EH (cell line): ENCODE measurements around the gene CTRL.

Experiments used
- DNase-seq: peaks from one replicate; pipeline ENCODE4 v3.0.0-alpha.2; 2015; ENCODE audit warnings: low read depth

Gene CTRL

DNA sequence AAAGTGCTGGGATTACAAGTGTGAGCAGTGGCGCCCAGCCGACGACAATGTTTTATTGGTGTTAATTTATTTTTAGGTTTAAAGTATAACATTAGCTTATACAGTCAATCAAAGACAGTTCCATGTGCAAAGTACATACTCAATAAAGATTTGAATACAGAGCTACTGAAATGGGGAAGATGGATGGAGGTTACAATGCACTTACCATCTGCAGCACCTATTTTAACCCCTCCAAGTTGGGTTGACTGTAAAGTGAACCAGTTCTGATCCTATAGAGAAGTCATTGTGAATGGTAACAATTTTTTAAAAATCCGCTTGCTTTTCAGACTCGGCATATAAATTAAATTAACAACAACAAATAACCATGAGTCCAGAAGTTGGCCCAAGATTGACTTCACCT is 39.3 kb downstream of the CTRL start:
- DNase-seq = no peak

DNA sequence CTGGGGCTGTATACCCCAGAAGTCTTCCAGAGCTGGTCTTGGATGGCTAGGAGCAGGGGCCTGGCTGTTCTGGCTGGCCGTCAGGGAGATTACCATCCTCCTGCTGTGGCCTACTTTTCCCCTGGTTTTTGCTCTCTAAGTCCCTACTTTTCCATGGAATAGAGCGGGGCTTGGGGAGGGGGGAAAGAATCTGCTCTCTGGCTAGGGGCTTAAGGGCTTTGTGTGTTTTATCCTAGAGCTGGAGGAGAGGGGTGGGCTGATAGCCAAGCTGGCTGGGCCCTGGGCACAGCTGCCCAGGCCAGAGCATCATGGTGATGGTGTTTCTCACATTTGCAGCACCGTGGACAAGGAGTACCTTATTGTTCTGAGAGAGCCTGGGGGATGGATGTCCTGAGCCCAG is 43.3 kb downstream of the CTRL start:
- DNase-seq = no peak

DNA sequence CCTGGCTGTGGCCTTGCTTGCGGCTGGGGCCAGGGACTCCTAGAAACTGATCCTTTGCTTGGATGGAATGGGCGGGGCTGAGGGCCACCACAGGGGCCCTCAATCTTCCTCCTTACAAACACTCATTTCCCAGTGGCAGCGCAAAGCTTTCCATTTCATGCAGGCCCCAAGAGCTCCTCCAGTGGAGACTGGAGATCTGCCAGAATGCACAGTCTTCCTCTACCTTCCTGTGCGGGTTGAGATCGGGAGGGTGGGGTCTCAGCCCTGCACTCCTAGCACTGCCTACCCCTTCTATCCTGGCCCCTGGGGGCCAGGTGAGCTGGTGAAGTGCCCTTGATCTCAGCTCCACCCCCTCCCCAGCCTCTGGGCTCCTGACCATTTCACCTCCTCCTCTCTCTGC is 45.3 kb downstream of the CTRL start:
- no peak for DNase-seq

DNA sequence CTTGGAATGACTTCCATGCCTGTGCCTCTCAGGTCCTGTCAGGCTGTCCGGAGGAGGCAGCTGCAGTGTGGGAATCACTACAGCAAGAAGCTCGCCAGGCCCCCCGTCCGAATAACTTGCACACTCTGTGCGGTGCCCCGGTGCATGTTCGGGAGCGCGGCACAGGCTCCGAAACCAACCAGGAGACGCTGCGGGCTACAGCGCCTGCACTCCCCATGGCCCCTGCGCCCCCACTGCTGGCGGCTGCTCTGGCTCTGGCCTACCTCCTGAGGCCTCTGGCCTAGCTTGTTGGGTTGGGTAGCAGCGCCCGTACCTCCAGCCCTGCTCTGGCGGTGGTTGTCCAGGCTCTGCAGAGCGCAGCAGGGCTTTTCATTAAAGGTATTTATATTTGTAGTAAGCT is 45.7 kb downstream of the CTRL start:
- no peak for DNase-seq

GRCh38 chr16:67885545-67885944 is 46.1 kb downstream of the CTRL start:
- DNase-seq = no peak

DNA sequence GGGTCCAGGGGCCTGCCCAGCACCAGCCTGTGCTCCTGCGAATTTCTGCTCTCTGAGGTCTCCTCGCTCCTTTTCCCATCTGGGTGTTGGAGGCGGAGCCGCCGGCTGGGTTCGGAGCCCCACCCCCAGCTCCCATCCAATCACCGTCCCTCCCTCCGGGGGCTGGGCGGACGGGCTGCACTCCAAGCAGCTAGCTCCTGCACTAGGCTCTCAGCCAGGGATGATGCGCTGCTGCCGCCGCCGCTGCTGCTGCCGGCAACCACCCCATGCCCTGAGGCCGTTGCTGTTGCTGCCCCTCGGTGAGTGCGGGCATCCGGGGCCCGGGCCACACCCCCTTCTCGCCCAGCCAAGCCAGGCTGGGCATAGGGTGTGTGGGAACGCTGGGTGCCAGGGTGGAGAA is 47.0 kb downstream of the CTRL start, which contains the start of gene NRN1L:
NRN1L (plus strand) TSS at position 202 of the 400 bp plus-strand sequence; CDS start at position 221, 19 bp downstream.
- peak; percentile 94 for DNase-seq

DNA sequence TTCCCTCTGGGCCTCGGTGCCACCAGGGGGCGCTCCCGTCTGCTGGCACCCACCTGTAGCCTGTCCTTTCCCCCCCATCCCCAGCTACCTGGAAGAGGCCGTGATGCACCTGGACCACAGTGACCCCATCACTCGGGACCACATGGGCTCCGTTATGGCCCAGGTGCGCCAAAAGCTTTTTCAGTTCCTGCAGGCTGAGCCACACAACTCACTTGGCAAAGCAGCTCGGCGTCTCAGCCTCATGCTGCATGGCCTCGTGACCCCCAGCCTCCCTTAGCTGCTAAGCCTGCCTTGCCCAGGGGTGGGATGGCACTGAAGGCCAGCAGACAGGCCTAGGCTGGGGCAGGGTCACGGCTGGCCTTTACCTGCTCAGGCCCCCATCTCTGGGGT is 47.8 kb downstream of the CTRL start:
- DNase-seq = peak; percentile 48

DNA sequence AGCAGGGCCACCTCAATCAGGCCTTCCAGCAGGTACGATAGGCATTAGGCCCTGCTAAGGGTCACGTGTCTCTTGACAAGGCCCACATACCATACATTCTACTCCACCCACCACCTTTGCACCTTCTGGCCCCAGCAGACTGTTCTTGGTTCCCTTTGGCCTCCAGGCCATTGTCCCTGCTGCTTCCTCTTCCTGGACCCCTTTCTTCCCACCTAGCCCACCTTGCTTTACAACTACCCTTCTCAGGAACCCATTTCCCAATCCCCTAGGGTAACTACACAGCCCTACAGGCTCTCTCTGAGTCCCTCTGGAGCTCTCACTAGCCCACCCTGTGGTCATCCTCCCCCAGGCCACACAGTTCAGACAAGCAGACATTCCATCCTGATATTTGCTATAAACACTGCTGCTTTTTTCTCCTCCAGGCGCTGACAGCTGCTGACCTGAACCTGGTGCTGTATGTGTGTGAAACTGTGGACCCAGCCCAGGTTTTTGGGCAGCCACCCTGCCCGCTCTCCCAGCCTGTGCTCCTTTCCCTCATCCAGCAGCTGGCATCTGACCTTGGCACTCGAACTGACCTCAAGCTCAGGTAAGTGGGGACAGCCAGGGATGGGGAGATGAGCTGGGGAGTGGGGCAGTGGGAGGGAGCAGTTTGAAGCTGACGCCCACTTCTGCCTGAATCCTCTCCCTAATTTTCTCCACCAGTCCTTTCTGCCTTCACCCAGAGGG is 48.4 kb downstream of the CTRL start:
- no peak for DNase-seq

- DNase-seq = peak; percentile 16
Measured at GRCh38 chr16:67882374-67883145, 49.1 kb downstream of the CTRL start.

GRCh38 chr16:67881621-67882161 is 50.0 kb downstream of the CTRL start:
- DNase-seq = no peak

DNA sequence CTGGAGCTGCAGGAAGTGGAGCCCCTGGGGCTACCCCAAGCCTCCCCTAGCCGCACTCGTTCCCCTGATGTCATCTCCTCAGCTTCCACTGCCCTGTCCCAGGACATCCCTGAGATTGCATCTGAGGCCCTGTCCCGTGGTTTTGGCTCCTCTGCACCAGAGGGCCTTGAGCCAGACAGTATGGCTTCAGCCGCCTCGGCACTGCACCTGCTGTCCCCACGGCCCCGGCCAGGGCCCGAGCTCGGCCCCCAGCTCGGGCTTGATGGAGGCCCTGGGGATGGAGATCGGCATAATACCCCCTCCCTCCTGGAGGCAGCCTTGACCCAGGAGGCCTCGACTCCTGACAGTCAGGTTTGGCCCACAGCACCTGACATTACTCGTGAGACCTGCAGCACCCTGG is 51.1 kb downstream of the CTRL start:
- DNase-seq = no peak

DNA sequence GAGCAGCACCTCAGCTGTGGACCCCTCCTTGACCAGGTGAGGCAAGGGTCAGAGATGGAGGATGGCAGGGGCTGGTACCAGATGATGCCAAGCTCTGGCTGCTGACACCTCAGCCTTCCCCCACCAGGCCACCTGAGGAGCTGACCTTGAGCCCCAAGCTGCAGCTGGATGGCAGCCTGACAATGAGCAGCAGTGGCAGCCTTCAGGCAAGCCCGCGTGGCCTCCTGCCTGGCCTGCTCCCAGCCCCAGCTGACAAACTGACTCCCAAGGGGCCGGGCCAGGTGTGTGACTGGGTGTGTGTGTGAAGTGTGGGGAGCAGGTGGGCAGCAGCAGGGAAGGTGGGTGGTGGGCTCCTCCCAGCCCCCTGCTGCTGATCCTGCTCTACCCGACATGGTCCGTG is 51.7 kb downstream of the CTRL start:
- no peak for DNase-seq
